GM23338 (cell line): Measurements from ENCODE around the gene XPOT.

Experiments
- EZH2 ChIP-seq: fragments of 200-600 bp; sonication (generic); IDR thresholded peaks from one replicate; pipeline ENCODE4 v1.8.0; 2017; ENCODE audit warnings: antibody characterized with exemption, mild to moderate bottlenecking, low read depth; ENCODE audit not compliant: unreplicated experiment
- POLR2AphosphoS5 ChIP-seq: IDR thresholded peaks from 2 replicates; pipeline ENCODE4 v1.6.1; 2016; ENCODE audit warnings: antibody characterized with exemption, low read depth
- ZNF331 ChIP-seq: fragments of 250-450 bp; sonication (Bioruptor Pico); IDR thresholded peaks from 2 replicates; pipeline ENCODE4 v1.5.0; 2020; ENCODE audit warnings: low read depth, mild to moderate bottlenecking, moderate library complexity
- TF ChIP-seq, protein P1 (sequence below), 2 experiments: fragments of 200-600 bp in 1 of 2; sonication (generic) in 1 of 2; conservative IDR thresholded peaks; 2 replicates each; pipeline versions ENCODE4 v1.5.1 to v1.6.1; 2016 to 2017; ENCODE audit warnings: antibody characterized with exemption in 2 of 2, low read depth in 2 of 2, mild to moderate bottlenecking in 2 of 2, moderate library complexity in 1 of 2

DNA sequence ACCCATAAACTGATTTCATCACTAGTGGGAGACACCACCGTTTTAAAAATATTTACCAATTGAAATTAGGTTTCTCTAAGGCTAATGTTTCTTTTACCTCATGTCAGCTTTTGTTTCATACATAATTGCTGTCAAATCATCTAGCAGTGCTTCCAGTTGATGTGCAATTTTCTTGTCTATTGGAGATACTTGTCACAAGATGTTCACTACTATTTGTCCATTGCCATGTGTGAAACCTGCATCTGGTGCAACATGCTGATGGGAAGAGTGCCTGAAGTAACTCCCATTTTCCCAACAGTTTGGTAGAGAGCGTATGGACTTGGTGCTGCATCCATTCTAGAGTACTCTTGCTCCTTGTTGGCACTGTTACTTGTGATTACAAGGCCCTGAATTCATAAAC lies 9.7 kb downstream of the XPOT start:
- no peak for TF ChIP-seq POLR2AphosphoS5
- no peak for TF ChIP-seq EZH2
- no peak for TF ChIP-seq ZNF331
- TF ChIP-seq, protein P1, sequence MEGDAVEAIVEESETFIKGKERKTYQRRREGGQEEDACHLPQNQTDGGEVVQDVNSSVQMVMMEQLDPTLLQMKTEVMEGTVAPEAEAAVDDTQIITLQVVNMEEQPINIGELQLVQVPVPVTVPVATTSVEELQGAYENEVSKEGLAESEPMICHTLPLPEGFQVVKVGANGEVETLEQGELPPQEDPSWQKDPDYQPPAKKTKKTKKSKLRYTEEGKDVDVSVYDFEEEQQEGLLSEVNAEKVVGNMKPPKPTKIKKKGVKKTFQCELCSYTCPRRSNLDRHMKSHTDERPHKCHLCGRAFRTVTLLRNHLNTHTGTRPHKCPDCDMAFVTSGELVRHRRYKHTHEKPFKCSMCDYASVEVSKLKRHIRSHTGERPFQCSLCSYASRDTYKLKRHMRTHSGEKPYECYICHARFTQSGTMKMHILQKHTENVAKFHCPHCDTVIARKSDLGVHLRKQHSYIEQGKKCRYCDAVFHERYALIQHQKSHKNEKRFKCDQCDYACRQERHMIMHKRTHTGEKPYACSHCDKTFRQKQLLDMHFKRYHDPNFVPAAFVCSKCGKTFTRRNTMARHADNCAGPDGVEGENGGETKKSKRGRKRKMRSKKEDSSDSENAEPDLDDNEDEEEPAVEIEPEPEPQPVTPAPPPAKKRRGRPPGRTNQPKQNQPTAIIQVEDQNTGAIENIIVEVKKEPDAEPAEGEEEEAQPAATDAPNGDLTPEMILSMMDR (conservative IDR thresholded peaks at IDR 0.05; ENCODE audit: low read depth in 2 of 2), result no peak
